ENCODE measurements around the gene A1BG.

Gene A1BG

DNA sequence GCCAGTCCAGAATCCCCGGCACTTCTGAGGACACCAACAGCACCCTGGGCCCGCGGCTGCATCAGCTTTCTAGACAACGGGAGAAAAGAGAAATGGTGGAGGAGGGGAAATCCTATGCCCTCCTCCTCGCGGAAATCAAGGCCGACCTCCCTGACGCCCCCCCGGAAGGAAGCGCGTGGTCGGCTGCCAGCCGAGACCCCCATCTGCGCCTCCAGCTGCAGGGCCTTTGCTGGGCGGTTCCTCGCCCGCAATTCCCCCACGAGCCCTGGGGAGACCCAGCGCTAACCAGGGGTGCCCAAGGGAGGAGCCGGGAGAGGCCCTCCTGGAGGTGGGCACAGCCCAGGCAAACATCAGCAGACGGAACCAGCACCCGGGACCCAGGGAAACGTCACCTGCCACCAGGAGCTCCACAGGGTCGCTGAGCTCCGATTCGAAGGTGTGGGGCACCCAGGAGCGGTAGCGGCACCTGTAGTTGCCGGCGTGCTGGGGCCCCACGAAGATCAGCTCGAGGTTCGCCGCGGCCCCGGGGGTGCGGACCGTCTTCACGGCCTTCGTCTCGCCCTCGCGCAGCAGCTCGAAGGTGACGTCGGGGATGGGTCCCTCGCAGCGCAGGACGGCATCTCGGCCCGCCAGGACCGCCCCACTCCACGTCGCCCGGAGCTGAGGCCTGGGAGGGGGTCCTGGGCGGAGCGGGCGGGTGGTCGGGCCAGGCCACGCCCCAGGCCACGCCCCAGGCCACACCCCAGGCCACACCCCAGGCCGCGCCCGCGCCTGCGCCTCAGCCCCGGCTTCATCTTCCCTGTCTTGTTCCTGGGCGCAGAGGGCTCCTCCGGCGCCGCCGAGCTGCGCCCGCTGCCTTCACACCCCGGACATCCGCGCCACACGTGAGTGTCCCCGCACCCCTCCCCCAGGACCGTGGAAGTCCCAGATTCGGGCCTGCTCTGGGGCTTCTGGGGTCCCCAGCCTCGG lies 6.0 kb downstream of the A1BG start:
- Mint-ChIP-seq H3K9me3 (no peaks in the 10 kb centered on the region), H3K4me3 (peak overlapping the region; percentile 96), H3K36me3 (ENCODE audit: low read depth) (peaks cover 11% of the 10 kb centered on the region), H3K27me3 (ENCODE audit: low read depth) (no peaks in the 10 kb centered on the region), H3K27ac (peak overlapping the region; percentile 85), H3K4me1 (ENCODE audit: low read depth) (peaks cover 16% of the 10 kb centered on the region)
- DNase-seq (ENCODE audit: low spot score): peak; percentile 72

DNA sequence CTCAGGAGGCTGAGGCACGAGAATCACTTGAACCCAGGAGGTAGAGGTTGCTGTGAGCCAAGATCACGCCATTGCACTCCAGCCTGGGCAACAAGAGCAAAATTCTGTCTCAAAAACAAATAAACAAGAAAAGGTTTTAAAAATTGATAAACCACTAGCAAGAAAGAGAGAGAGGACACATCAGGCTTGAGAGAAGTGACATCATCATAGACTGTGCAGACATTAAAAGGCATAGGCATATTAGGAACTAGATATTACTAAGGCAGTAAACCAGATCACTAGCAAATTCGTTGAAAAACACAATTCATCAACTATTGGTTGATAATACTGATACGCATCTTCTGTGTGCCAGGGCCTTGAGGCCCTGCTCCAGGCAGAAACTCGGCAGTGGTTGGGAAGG lies 7.7 kb downstream of the A1BG start:
- H3K4me1 Mint-ChIP-seq (ENCODE audit: low read depth): peaks cover 16% of the 10 kb centered on the region
- H3K27me3 Mint-ChIP-seq (ENCODE audit: low read depth): no peaks in the 10 kb centered on the region
- no peaks in the 10 kb centered on the region for H3K9me3 Mint-ChIP-seq
- H3K4me3 Mint-ChIP-seq: peak overlapping the region; percentile 76
- H3K27ac Mint-ChIP-seq: no peak overlapping the region
- DNase-seq (ENCODE audit: low spot score): no peak
- peaks cover 17% of the 10 kb centered on the region for H3K36me3 Mint-ChIP-seq (ENCODE audit: low read depth)

DNA sequence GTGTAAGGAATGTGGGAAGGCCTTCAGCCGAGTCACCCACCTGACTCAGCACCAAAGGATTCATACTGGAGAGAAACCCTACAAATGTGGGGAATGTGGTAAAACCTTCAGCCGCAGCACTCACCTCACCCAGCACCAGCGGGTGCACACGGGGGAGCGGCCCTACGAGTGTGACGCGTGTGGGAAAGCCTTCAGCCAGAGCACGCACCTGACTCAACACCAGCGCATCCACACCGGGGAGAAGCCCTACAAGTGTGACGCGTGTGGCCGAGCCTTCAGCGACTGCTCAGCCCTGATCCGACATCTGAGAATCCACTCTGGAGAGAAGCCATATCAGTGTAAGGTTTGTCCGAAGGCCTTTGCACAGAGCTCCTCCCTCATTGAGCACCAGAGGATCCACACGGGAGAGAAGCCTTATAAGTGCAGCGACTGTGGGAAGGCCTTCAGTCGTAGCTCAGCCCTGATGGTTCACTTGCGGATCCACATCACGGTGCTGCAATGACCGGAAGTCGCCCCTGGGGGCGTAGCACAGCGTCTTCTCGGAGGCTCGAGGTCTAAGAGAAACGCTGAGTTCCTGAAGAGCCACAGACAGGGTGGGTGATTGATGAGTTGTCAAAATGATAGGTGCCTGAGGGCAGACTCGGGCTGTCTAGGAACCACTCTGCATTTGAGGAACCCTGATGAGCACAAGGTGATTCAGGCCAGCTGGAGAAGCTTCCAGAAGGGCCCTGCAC lies 14.3 kb downstream of the A1BG start:
- Mint-ChIP-seq H3K27me3 (ENCODE audit: low read depth) (no peaks in the 10 kb centered on the region), H3K4me3 (no peak overlapping the region), H3K4me1 (ENCODE audit: low read depth) (no peaks in the 10 kb centered on the region), H3K9me3 (peaks cover 4% of the 10 kb centered on the region), H3K36me3 (ENCODE audit: low read depth) (peaks cover 45% of the 10 kb centered on the region), H3K27ac (no peak overlapping the region)
- no peak for DNase-seq (ENCODE audit: low spot score)

- Mint-ChIP-seq H3K4me1 (ENCODE audit: low read depth) (no peaks in the 10 kb centered on the region), H3K27me3 (ENCODE audit: low read depth) (no peaks in the 10 kb centered on the region), H3K27ac (no peak overlapping the region), H3K36me3 (ENCODE audit: low read depth) (peaks cover 45% of the 10 kb centered on the region), H3K4me3 (no peak overlapping the region), H3K9me3 (peaks cover 4% of the 10 kb centered on the region)
- no peak for DNase-seq (ENCODE audit: low spot score)
These were observed 15.0 kb downstream of the A1BG start for GRCh38 chr19:58338336-58338735.

- peaks cover 4% of the 10 kb centered on the region for H3K9me3 Mint-ChIP-seq
- peaks cover 42% of the 10 kb centered on the region for H3K36me3 Mint-ChIP-seq (ENCODE audit: low read depth)
- DNase-seq (ENCODE audit: low spot score): no peak
- H3K4me3 Mint-ChIP-seq: no peak overlapping the region
- no peaks in the 10 kb centered on the region for H3K27me3 Mint-ChIP-seq (ENCODE audit: low read depth)
- no peaks in the 10 kb centered on the region for H3K4me1 Mint-ChIP-seq (ENCODE audit: low read depth)
- no peak overlapping the region for H3K27ac Mint-ChIP-seq
These were observed 16.5 kb downstream of the A1BG start for GRCh38 chr19:58336820-58337219.

- Mint-ChIP-seq H3K4me1 (ENCODE audit: low read depth) (no peaks in the 10 kb centered on the region), H3K36me3 (ENCODE audit: low read depth) (peaks cover 41% of the 10 kb centered on the region), H3K4me3 (no peak overlapping the region), H3K27me3 (ENCODE audit: low read depth) (no peaks in the 10 kb centered on the region), H3K27ac (no peak overlapping the region), H3K9me3 (peaks cover 4% of the 10 kb centered on the region)
- no peak for DNase-seq (ENCODE audit: low spot score)
These were observed 17.1 kb downstream of the A1BG start for GRCh38 chr19:58336216-58336615.

DNA sequence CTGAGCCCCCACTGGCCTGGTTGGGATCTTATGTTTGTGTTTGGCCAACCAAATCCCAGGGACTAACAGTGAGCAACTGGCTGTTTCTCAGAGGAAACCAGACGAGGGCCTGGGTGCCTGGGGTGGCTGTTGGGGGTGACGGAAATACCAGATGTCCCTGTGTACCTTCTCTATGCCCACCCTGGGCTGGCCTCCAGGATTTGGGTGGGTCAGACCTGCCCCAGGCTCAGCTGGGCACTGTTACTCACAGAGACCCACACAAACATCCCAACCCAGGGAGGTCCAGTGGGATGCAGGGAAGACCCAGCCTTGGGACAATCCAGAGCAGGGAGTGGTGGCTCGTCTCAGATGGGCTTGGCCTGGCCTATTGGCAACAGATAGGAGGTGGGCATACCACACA lies 17.7 kb downstream of the A1BG start:
- no peak for DNase-seq (ENCODE audit: low spot score)
- Mint-ChIP-seq H3K9me3 (peaks cover 4% of the 10 kb centered on the region), H3K27me3 (ENCODE audit: low read depth) (no peaks in the 10 kb centered on the region), H3K36me3 (ENCODE audit: low read depth) (peaks cover 40% of the 10 kb centered on the region), H3K4me3 (no peak overlapping the region), H3K27ac (no peak overlapping the region), H3K4me1 (ENCODE audit: low read depth) (no peaks in the 10 kb centered on the region)

DNA sequence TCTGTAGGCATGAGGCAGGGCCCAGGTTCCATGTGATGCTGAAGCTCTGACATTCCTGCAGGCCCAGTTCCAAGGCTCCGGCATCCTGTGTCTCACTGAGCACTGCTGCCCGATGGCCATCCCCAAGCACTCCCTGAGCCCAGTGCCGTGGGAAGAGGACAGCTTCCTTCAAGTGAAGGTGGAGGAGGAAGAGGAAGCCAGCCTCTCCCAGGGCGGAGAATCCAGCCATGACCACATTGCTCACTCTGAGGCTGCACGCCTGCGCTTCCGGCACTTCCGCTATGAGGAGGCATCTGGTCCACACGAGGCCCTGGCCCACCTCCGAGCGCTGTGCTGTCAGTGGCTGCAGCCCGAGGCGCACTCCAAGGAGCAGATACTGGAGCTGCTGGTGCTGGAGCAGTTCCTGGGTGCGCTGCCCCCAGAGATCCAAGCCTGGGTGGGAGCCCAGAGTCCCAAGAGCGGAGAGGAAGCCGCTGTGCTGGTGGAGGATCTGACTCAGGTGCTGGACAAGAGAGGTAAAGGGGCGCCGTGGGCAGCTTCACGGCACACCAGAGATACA lies 18.5 kb downstream of the A1BG start:
- peaks cover 35% of the 10 kb centered on the region for H3K36me3 Mint-ChIP-seq (ENCODE audit: low read depth)
- DNase-seq (ENCODE audit: low spot score): no peak
- no peaks in the 10 kb centered on the region for H3K27me3 Mint-ChIP-seq (ENCODE audit: low read depth)
- no peak overlapping the region for H3K4me3 Mint-ChIP-seq
- peaks cover 2% of the 10 kb centered on the region for H3K9me3 Mint-ChIP-seq
- no peak overlapping the region for H3K27ac Mint-ChIP-seq
- no peaks in the 10 kb centered on the region for H3K4me1 Mint-ChIP-seq (ENCODE audit: low read depth)

- H3K27ac Mint-ChIP-seq: no peak overlapping the region
- no peak overlapping the region for H3K4me3 Mint-ChIP-seq
- peaks cover 9% of the 10 kb centered on the region for H3K4me1 Mint-ChIP-seq (ENCODE audit: low read depth)
- no peak for DNase-seq (ENCODE audit: low spot score)
- H3K27me3 Mint-ChIP-seq (ENCODE audit: low read depth): no peaks in the 10 kb centered on the region
- H3K36me3 Mint-ChIP-seq (ENCODE audit: low read depth): peaks cover 18% of the 10 kb centered on the region
- no peaks in the 10 kb centered on the region for H3K9me3 Mint-ChIP-seq
These were observed 20.6 kb downstream of the A1BG start for GRCh38 chr19:58332697-58333096.

- H3K9me3 Mint-ChIP-seq: no peaks in the 10 kb centered on the region
- H3K27ac Mint-ChIP-seq: no peak overlapping the region
- H3K36me3 Mint-ChIP-seq (ENCODE audit: low read depth): peaks cover 11% of the 10 kb centered on the region
- H3K27me3 Mint-ChIP-seq (ENCODE audit: low read depth): no peaks in the 10 kb centered on the region
- no peak overlapping the region for H3K4me3 Mint-ChIP-seq
- H3K4me1 Mint-ChIP-seq (ENCODE audit: low read depth): peaks cover 9% of the 10 kb centered on the region
- DNase-seq (ENCODE audit: low spot score): no peak
These were observed 22.8 kb downstream of the A1BG start for GRCh38 chr19:58330458-58330857.

- Mint-ChIP-seq H3K4me1 (ENCODE audit: low read depth) (peaks cover 9% of the 10 kb centered on the region), H3K4me3 (no peak overlapping the region), H3K9me3 (no peaks in the 10 kb centered on the region), H3K27ac (no peak overlapping the region), H3K36me3 (ENCODE audit: low read depth) (peaks cover 2% of the 10 kb centered on the region), H3K27me3 (ENCODE audit: low read depth) (no peaks in the 10 kb centered on the region)
- DNase-seq (ENCODE audit: low spot score): no peak
These were observed 24.3 kb downstream of the A1BG start for GRCh38 chr19:58328999-58329398.

DNA sequence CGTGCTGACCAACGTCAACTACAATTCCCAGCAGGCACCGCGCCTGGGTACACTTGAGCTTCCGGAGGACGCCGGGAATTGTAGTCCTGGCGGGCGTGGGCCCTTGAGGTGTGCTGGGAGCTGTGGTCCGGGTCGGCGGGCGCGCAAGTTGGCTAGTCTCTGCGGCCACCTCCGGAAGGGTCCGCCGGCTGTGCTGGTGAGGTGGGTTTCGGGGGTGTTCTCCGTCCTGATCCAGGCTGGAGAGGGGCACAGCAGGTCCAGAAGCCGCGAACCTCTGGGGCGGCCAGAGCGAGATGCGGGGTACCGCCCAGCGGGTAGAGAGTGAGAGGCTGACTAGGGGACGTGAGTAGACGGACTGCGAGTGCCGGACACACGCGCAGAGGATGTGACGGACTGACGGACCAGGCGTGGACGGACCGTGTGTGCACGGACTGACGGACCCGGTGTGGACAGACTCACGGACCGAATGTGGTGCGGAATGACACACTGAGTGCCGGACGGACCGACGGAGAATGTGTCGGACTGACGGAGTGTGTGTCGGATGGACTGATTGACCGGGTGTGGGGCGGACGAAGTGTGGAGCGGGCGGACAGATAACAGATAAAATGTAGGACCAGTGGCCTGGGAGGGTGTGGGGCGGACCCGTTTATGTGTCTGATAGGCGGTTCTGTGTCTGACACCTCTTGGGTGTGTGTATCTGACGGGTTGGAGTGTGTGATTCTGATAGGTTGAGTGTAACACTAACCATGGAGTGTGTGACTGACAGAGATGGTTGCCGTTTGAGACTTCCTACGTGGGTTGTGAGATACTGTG lies 26.2 kb downstream of the A1BG start, which contains the start of gene ZSCAN22:
TSS of gene ZSCAN22 (plus strand) at position 81 of the 813 bp plus-strand sequence. CDS start 7,809 bp downstream, outside the sequence.
- Mint-ChIP-seq H3K4me3 (no peak within 1 kb of the TSS), H3K27me3 (ENCODE audit: low read depth) (no peaks in the 10 kb centered on the region), H3K4me1 (ENCODE audit: low read depth) (peaks cover 9% of the 10 kb centered on the region), H3K27ac (no peak within 1 kb of the TSS), H3K36me3 (ENCODE audit: low read depth) (peaks cover 2% of the 10 kb centered on the region), H3K9me3 (no peaks in the 10 kb centered on the region)
- peak; percentile 93 for DNase-seq (ENCODE audit: low spot score)

- no peak overlapping the region for H3K27ac Mint-ChIP-seq
- peaks cover 9% of the 10 kb centered on the region for H3K4me1 Mint-ChIP-seq (ENCODE audit: low read depth)
- no peaks in the 10 kb centered on the region for H3K27me3 Mint-ChIP-seq (ENCODE audit: low read depth)
- no peaks in the 10 kb centered on the region for H3K9me3 Mint-ChIP-seq
- peaks cover 2% of the 10 kb centered on the region for H3K36me3 Mint-ChIP-seq (ENCODE audit: low read depth)
- DNase-seq (ENCODE audit: low spot score): no peak
- no peak overlapping the region for H3K4me3 Mint-ChIP-seq
These were observed 26.8 kb downstream of the A1BG start for GRCh38 chr19:58326501-58326913.

Measured in T-helper 2 cell treated with Interferon-gamma antibody and Interleukin-4, amounts not matched to agents 5 μg/mL and 100 μg/mL, for 36 hours (primary cell).